SK-N-SH (cell line): Measurements from ENCODE around the gene ESRP2.

Experiments
- EZH2phosphoT487 ChIP-seq: fragments of 200-600 bp; sonication (generic); IDR thresholded peaks from 2 replicates; pipeline ENCODE4 v1.6.1; 2017; ENCODE audit warnings: low read depth, mixed run types, mild to moderate bottlenecking, antibody characterized with exemption, moderate library complexity, borderline replicate concordance
- RCOR1 ChIP-seq: fragments of 150-350 bp; IDR thresholded peaks from 2 replicates; pipeline ENCODE4 v1.6.1; 2017; ENCODE audit warnings: antibody characterized with exemption, low read length

DNA sequence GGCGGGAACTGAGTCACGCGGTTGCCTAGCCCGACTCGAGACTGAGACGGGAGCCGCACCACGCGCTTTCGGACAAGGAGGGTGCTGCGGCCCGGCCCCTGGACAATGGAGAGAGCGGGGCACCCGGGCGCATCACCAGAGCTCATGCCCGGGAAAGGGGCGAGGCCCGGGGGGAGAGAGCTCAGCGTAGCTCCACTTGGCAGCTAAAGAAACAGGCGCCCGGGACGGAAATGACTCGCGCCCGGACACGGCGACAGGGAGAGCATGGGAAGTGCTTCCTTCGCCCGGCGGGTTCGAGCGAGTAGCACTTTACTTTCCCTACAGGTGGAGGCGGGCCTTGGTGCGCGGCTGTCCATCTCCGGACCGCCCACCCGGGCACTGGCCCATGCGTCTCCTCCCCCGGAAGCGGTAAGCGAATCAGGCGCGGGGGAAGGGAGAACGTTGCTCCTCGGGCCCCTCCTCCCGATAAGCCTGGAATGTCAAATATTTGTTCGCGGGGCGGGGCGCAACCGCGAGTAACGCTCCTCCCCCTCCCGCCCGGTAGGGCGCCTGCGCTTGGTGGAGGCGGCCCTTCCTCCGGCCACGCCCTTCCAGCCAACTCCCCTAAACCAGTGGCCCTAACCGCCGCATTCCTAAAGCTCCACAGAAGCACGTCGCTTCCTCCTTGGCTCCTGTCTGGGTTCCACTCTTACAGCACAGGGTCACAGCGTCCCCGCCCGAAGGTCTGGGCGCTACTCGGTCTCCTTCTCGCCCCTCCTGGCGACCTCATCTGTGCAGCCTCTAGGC is 1.5 kb upstream of the ESRP2 start:
- no peak for TF ChIP-seq EZH2phosphoT487
- 0 out of 2 replicates have a peak, but pooled peaks have one; percentile 32 for TF ChIP-seq RCOR1
